ENCODE results near the gene QSER1. TPM values are rescaled to one million over a fixed set of nuclear protein-coding genes. Genes with fewer than 3 reads are reported as not detected.
A peak's percentile ranks its signal among the peaks of the same experiment; 100 is the strongest.

QSER1 gene
- total and polyA plus RNA-seq, 9 of the 15 experiments (the other 6 are each of a cell fraction or from before 2014, with no cell fraction given), result 5.8 to 33.6 (median 22.3) TPM

DNA sequence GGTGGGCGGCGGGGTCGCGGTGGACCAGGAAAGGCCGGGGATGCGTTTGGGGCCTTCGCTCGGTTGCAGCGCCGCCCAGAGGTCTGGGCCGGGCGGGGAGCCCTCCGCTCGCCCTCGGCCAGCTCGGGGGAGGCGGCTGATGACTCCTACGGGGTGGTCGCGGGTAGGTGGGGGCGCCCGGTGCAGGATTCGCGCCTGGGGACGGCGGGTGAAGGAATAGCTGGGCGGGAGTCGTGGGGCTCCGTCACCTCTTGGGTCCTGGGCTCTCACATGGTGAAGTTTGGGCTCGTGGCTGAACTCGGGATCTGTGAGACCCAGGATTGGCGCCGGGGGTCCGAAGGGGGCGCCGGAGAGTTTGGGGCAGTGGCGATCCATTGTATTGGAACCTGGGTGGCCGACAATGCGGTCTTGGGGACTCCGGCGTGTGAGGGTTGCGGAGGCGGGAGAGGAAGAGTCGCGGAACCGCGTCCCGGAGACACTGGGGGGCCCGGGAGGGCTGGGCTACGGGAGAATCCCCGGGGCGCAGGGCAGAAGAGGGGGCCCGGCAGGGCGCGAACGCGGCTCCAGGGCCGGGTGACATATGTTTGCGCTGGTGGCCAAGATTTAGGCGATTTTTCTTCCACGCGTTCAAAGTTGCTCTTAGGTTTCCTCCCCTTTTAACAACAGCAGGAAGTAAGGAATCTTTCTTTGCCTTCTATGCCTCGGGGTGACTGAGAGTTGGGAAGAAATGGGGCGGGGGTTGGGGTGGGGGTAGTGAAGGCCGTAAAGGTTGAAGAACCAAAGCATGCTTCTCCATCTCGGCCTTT is 935 bp downstream of the QSER1 start (continued):
- TF ChIP-seq MYBL2 (IDR thresholded peaks at IDR 0.05; ENCODE audit: low read depth), result no peak
- TF ChIP-seq MYBL2 (CRISPR knock-in tag; IDR thresholded peaks at IDR 0.05; ENCODE audit: borderline replicate concordance), result no peak
- TF ChIP-seq COPS2 (conservative IDR thresholded peaks at IDR 0.05), result no peak
- TF ChIP-seq, protein P1, sequence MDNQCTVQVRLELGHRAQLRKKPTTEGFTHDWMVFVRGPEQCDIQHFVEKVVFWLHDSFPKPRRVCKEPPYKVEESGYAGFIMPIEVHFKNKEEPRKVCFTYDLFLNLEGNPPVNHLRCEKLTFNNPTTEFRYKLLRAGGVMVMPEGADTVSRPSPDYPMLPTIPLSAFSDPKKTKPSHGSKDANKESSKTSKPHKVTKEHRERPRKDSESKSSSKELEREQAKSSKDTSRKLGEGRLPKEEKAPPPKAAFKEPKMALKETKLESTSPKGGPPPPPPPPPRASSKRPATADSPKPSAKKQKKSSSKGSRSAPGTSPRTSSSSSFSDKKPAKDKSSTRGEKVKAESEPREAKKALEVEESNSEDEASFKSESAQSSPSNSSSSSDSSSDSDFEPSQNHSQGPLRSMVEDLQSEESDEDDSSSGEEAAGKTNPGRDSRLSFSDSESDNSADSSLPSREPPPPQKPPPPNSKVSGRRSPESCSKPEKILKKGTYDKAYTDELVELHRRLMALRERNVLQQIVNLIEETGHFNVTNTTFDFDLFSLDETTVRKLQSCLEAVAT (IDR thresholded peaks at IDR 0.05), result 0 out of 4 replicates have a peak, but pooled peaks of 1 of the 2 experiments have one; percentile 39
- TF ChIP-seq, protein P2, sequence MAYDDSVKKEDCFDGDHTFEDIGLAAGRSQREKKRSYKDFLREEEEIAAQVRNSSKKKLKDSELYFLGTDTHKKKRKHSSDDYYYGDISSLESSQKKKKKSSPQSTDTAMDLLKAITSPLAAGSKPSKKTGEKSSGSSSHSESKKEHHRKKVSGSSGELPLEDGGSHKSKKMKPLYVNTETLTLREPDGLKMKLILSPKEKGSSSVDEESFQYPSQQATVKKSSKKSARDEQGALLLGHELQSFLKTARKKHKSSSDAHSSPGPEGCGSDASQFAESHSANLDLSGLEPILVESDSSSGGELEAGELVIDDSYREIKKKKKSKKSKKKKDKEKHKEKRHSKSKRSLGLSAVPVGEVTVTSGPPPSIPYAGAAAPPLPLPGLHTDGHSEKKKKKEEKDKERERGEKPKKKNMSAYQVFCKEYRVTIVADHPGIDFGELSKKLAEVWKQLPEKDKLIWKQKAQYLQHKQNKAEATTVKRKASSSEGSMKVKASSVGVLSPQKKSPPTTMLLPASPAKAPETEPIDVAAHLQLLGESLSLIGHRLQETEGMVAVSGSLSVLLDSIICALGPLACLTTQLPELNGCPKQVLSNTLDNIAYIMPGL (CRISPR knock-in tag; IDR thresholded peaks at IDR 0.05), result peak; percentile 97
- TF ChIP-seq, protein P3, sequence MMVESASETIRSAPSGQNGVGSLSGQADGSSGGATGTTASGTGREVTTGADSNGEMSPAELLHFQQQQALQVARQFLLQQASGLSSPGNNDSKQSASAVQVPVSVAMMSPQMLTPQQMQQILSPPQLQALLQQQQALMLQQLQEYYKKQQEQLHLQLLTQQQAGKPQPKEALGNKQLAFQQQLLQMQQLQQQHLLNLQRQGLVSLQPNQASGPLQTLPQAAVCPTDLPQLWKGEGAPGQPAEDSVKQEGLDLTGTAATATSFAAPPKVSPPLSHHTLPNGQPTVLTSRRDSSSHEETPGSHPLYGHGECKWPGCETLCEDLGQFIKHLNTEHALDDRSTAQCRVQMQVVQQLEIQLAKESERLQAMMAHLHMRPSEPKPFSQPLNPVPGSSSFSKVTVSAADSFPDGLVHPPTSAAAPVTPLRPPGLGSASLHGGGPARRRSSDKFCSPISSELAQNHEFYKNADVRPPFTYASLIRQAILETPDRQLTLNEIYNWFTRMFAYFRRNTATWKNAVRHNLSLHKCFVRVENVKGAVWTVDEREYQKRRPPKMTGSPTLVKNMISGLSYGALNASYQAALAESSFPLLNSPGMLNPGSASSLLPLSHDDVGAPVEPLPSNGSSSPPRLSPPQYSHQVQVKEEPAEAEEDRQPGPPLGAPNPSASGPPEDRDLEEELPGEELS (CRISPR knock-in tag; IDR thresholded peaks at IDR 0.05; ENCODE audit: borderline replicate concordance), result no peak
- TF ChIP-seq, protein P4, sequence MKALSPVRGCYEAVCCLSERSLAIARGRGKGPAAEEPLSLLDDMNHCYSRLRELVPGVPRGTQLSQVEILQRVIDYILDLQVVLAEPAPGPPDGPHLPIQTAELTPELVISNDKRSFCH (CRISPR knock-in tag; IDR thresholded peaks at IDR 0.05), result no peak
- TF ChIP-seq, protein P4 (tag; IDR thresholded peaks at IDR 0.05), result peak; percentile 47; the same call in 1 of the 2 replicates
- TF ChIP-seq PURB (CRISPR knock-in tag; IDR thresholded peaks at IDR 0.05; ENCODE audit: low read depth), result no peak
- no peak for TF ChIP-seq MEF2D (tag; conservative IDR thresholded peaks at IDR 0.05; ENCODE audit: low read depth)
- no peak for TF ChIP-seq HDAC3 (IDR thresholded peaks at IDR 0.05; ENCODE audit: borderline replicate concordance, partially characterized antibody)
- no peak for TF ChIP-seq FOS (IDR thresholded peaks at IDR 0.05; ENCODE audit: extremely low read depth, insufficient read length)
- TF ChIP-seq, protein P5, sequence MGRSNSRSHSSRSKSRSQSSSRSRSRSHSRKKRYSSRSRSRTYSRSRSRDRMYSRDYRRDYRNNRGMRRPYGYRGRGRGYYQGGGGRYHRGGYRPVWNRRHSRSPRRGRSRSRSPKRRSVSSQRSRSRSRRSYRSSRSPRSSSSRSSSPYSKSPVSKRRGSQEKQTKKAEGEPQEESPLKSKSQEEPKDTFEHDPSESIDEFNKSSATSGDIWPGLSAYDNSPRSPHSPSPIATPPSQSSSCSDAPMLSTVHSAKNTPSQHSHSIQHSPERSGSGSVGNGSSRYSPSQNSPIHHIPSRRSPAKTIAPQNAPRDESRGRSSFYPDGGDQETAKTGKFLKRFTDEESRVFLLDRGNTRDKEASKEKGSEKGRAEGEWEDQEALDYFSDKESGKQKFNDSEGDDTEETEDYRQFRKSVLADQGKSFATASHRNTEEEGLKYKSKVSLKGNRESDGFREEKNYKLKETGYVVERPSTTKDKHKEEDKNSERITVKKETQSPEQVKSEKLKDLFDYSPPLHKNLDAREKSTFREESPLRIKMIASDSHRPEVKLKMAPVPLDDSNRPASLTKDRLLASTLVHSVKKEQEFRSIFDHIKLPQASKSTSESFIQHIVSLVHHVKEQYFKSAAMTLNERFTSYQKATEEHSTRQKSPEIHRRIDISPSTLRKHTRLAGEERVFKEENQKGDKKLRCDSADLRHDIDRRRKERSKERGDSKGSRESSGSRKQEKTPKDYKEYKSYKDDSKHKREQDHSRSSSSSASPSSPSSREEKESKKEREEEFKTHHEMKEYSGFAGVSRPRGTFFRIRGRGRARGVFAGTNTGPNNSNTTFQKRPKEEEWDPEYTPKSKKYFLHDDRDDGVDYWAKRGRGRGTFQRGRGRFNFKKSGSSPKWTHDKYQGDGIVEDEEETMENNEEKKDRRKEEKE (IDR thresholded peaks at IDR 0.05; ENCODE audit: borderline replicate concordance in 1 of 2, control insufficient read depth in 1 of 2, low read depth in 2 of 2, low read length in 1 of 2), result no peak
- TF ChIP-seq, protein P6, sequence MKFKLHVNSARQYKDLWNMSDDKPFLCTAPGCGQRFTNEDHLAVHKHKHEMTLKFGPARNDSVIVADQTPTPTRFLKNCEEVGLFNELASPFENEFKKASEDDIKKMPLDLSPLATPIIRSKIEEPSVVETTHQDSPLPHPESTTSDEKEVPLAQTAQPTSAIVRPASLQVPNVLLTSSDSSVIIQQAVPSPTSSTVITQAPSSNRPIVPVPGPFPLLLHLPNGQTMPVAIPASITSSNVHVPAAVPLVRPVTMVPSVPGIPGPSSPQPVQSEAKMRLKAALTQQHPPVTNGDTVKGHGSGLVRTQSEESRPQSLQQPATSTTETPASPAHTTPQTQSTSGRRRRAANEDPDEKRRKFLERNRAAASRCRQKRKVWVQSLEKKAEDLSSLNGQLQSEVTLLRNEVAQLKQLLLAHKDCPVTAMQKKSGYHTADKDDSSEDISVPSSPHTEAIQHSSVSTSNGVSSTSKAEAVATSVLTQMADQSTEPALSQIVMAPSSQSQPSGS (CRISPR knock-in tag; IDR thresholded peaks at IDR 0.05), result no peak
- no peak for TF ChIP-seq ZSCAN29 (IDR thresholded peaks at IDR 0.05)
- TF ChIP-seq ZNF175 (CRISPR knock-in tag; IDR thresholded peaks at IDR 0.05; ENCODE audit: low read depth), result no peak
